ENCODE measurements around the gene MFAP2. TPM values are rescaled to one million over a fixed set of nuclear protein-coding genes. Genes with fewer than 3 reads are reported as not detected.
"Not testable (repeated sequence)": the region's sequence is repeated elsewhere in the genome, so short reads cannot be mapped to it uniquely, and the experiment has no call there.

MFAP2 gene
- total and polyA plus RNA-seq, 9 donors: 16.0 to 83.6 (median 36.1) TPM

DNA sequence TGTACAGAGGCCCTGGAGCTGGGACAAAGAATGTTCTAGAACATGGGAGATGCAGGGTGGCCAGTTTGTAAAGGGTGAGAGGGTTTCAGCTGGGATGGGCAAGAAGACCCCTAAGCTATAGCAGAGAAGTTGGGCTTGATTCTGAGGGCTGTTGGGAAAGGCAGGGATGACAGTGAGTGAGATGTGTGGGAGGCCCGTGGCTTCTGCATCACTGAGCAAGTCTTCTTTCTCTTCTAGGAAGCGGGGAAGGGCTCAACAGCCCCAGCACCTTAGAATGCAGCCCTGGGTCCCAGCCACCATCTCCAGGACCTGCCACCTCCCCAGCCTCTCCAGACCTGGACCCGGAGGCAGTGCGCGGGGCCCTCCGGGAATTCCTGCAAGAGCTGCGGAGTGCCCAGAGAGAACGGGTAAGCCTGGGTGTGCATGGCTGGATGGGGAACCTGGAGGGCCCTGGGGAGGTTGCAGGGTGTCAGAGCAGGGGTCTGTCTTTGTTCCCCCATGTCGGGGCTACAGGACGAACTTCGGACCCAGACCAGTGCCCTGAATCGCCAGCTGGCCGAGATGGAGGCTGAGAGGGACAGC, 14.8 kb downstream of the MFAP2 start:
- no peak for DNase-seq
- H3K4me3 ChIP-seq: no peak overlapping the region
- intact Hi-C loops (cut with DNase I): no loop called here
- no peak for TF ChIP-seq POLR2A (IDR thresholded peaks at IDR 0.05)
- TF ChIP-seq EP300 (IDR thresholded peaks at IDR 0.05): no peak
- TF ChIP-seq, protein P1, sequence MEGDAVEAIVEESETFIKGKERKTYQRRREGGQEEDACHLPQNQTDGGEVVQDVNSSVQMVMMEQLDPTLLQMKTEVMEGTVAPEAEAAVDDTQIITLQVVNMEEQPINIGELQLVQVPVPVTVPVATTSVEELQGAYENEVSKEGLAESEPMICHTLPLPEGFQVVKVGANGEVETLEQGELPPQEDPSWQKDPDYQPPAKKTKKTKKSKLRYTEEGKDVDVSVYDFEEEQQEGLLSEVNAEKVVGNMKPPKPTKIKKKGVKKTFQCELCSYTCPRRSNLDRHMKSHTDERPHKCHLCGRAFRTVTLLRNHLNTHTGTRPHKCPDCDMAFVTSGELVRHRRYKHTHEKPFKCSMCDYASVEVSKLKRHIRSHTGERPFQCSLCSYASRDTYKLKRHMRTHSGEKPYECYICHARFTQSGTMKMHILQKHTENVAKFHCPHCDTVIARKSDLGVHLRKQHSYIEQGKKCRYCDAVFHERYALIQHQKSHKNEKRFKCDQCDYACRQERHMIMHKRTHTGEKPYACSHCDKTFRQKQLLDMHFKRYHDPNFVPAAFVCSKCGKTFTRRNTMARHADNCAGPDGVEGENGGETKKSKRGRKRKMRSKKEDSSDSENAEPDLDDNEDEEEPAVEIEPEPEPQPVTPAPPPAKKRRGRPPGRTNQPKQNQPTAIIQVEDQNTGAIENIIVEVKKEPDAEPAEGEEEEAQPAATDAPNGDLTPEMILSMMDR (IDR thresholded peaks at IDR 0.05): no peak
- no peaks in the 10 kb centered on the region for H3K9me3 ChIP-seq
- WGBS, 3 donors: 94 to 96% (median 95%) methylated on average over 13 of the region's 13 CpGs
- H3K4me1 ChIP-seq (ENCODE audit: insufficient read depth): peaks cover 13% of the 10 kb centered on the region
- H3K27ac ChIP-seq: no peak overlapping the region
- H3K36me3 ChIP-seq: no peaks in the 10 kb centered on the region
- no peaks in the 10 kb centered on the region for H3K27me3 ChIP-seq

DNA sequence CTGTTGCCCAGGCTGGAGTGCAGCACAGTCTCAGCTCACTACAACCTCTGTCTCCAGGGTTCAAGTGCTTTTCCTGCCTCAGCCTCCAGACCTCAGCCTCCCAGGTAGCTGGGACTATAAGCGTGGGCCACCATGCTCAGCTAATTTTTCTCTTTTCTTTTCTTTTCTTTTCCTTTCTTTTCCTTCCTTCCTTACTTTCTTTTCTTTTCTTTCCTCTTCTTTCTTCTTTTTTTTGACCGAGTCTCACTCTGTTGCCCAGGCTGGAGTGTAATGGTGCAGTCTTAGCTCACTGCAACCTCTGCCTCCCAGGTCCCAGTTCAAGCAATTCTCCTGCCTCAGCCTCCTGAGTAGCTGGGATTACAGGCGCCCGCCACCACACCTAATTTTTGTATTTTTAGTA, 16.3 kb downstream of the MFAP2 start:
- WGBS, 3 donors: 97 to 98% (median 98%) methylated on average over 4 of the region's 4 CpGs

DNA sequence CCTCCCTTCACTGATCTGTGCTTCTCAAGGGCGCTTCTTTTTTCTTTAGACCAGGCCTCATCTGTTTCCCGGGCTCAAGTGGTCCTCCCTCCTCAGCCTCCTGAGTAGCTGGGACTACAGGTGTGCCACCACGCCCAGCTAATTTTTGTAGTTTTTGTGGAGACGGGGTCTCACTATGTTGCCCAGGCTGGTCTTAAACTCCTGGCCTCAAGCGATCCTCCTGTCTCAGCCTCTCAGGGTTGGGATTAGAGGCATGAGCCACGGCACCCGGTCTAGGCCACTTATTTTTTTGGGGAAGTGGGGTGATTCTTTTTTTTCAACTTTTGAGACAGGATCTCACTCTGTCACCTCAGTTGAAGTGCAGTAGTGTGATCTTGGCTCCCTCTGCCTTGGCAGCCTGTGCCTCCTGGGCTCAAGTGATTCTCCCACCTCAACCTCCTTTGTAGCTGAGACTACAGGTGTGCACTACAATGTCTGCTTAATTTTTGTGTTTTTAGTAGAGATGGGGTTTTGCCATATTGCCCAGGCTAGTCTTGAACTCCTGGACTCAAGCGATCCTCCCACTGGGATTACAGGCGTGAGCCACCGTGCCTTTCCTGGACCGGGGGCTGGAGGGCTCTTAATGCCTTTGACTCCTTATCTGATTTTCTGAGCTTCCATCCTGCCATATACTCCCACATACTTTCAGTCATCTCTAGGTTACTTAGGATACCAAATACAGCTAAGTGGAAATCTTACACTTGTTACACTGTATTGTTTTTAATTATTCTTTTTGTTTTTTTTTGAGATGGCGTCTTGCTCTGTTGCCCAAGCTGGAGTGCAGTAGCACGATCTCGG, 18.9 kb downstream of the MFAP2 start:
- Histone ChIP-seq H3K4me1 (ENCODE audit: insufficient read depth) (peaks cover 4% of the 10 kb centered on the region), H3K9me3 (no peaks in the 10 kb centered on the region), H3K4me3 (peak overlapping the region; percentile 34), H3K27me3 (no peaks in the 10 kb centered on the region), H3K27ac (peak overlapping the region in 1 of 2 donors; percentile 38), H3K36me3 (no peaks in the 10 kb centered on the region)
- 75 to 84% (median 83%) methylated on average over 14 of the region's 14 CpGs for WGBS, 3 donors
- intact Hi-C loops (cut with DNase I): no loop called here
- TF ChIP-seq POLR2A (IDR thresholded peaks at IDR 0.05) (no peak), EP300 (IDR thresholded peaks at IDR 0.05) (no peak)
- TF ChIP-seq, protein P1 (IDR thresholded peaks at IDR 0.05): no peak
- no peak for DNase-seq

More for the DNA sequence above, 16.3 kb downstream of the MFAP2 start:
- intact Hi-C loops (cut with DNase I); H3K27ac ChIP-seq; H3K36me3 ChIP-seq; H3K27me3 ChIP-seq; H3K9me3 ChIP-seq; DNase-seq; H3K4me3 ChIP-seq: not testable (repeated sequence)
- H3K4me1 ChIP-seq (ENCODE audit: insufficient read depth): peaks cover 14% of the 10 kb centered on the region

DNA sequence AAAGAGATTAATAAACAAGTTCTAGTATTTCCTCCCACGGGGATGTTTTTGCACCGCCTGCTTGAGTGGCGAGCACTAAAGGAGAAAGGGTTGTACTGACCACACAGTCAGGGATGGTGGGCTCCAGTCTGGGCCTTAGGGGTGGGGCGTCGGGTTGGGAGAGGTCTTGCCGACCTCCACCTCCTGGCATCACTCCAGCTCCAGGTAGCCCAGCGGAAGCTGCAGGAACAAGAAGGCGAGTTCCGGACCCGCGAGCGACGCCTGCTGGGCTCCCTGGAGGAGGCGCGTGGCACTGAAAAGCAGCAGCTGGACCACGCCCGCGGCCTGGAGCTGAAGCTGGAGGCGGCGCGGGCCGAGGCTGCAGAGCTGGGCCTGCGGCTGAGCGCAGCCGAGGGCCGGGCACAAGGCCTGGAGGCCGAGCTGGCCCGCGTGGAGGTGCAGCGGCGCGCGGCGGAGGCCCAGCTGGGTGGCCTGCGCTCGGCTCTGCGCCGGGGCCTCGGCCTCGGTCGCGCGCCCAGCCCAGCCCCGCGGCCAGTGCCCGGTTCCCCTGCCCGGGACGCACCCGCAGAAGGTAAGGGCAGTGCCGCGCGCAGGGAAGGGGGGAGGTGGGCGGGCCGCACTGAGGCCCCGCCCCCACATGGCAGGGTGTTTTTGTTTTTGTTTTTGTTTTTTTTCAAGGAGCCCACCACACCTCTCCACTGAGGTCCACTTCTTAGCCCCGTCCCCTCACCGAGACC, 19.7 kb downstream of the MFAP2 start:
- peak; percentile 74 to 85 (median 77) for DNase-seq
- peak overlapping the region in 1 of 2 donors; percentile 38 for H3K27ac ChIP-seq
- peaks cover 2% of the 10 kb centered on the region for H3K4me1 ChIP-seq (ENCODE audit: insufficient read depth)
- no peaks in the 10 kb centered on the region for H3K9me3 ChIP-seq
- H3K27me3 ChIP-seq: no peaks in the 10 kb centered on the region
- WGBS, 3 donors: 6 to 20% (median 6%) methylated on average over 34 to 57 of the region's 57 CpGs
- intact Hi-C loops (cut with DNase I): no loop called here
- H3K4me3 ChIP-seq: peak overlapping the region; percentile 34
- H3K36me3 ChIP-seq: no peaks in the 10 kb centered on the region
- no peak for TF ChIP-seq EP300 (IDR thresholded peaks at IDR 0.05)
- TF ChIP-seq, protein P1 (IDR thresholded peaks at IDR 0.05): peak in 2 of 3 donors; percentile 52

Data from ovary (tissue), 9 donors.